Stimulated activated CD8-positive, alpha-beta memory T cell treated with anti-CD3 and anti-CD28 coated beads, Interleukin-2, amount 100 ng/mL, for 1 hour (primary cell): ENCODE results near the gene PEMT.

ENCODE experiments used
- DNase-seq, 2 donors: peaks; one replicate each; pipeline ENCODE4 v3.0.0-alpha.2; 2020; ENCODE audit warnings: low read depth in 2 of 2

PEMT gene

DNA sequence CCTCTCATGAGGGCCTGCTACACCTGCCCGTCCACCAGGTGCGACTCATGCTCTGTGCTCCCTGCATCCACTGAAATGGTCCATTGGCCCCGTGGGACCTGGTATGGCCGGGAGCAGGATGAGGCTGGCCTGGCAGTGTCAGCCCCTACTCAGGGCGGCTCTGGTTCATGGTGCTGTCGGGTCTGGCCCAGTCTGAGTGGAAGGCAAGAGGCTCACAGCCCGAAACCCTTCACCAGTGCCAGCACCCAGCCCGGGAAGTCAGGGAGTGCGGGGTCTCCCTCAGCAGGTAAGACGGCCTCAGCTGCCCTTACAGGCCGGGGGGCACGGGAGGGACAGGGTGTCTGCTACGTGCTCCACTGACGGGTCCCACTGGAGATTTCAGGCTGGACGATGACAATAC lies 54.8 kb downstream of the PEMT start:
- no peak for DNase-seq

DNA sequence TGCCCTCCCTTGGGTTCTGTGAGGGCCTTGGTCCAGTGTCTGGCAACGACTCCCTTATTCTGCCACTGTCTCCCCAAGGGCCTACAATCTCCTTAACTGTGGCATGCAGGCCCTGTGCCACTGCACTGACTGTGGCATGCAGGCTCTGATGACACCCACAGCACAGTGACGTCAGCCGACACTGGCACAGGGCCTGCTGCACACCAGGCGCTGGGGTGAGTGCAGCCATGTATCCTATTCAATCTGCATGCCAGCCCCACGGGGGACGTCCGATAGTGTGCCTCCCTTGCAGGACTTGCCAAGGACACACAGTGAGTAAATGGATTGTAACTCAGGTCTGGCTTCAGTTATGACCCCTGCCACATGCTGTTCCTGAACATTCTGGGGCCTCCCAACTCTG lies 55.6 kb downstream of the PEMT start:
- no peak for DNase-seq

DNA sequence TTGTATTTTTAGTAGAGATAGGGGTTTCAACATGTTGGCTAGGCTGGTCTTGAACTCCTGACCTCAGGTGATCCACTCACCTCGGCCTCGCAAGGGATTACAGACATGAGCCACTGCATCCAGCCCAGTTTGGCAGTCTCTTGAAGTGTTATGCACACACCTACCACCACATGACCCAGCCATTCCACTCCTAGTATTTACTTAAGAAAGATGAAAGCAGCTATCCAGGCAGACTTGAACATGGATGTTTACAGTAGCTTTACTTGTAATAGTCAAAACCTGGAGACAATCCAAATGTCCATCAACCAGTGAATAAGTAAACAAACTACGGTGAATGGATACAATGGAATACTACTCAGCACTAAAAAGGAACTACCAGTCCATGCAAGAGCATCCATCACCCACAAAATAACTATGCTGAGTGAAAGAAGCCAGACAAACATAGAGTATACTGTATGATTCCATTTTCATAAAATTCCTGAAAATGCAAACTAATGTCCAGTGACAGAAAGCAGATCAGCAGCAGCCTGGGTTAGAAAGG lies 57.5 kb downstream of the PEMT start:
- no peak for DNase-seq

DNA sequence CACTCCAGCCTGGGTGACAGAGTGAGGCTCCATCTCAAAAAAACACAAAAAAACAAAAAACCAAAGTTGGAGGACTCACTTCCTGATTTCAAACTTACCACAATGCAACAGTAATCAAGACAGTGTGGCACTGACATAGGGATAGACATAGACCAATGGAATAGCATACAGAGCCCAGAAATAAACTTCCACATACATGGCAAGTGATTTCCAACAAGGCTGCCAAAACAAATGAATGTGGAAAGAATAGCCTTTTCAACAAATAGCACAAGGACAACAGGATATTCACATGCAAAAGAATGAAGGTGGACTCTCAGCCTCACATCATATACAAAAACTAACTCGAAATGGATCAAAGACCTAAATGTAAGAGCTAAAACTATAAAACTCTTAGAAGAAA lies 58.5 kb downstream of the PEMT start:
- DNase-seq: no peak

DNA sequence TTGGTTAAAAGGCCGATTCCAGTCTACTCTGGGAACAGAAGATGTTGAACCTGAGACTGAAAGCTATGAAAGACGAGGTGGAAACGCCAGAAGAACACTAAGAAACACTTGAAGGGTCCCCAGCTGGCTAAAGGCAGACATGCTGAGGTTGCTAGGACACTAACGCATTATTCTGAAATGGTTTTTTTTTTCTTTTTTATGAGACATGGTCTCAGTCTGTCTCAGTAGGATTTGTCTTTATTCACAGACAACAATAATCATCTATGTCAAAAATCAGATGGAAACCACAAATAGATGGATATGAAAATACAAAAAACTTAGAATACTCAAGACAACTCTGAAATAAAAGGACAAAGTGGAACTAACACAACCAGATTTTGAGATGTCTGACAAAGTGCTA lies 60.4 kb downstream of the PEMT start:
- no peak for DNase-seq

DNA sequence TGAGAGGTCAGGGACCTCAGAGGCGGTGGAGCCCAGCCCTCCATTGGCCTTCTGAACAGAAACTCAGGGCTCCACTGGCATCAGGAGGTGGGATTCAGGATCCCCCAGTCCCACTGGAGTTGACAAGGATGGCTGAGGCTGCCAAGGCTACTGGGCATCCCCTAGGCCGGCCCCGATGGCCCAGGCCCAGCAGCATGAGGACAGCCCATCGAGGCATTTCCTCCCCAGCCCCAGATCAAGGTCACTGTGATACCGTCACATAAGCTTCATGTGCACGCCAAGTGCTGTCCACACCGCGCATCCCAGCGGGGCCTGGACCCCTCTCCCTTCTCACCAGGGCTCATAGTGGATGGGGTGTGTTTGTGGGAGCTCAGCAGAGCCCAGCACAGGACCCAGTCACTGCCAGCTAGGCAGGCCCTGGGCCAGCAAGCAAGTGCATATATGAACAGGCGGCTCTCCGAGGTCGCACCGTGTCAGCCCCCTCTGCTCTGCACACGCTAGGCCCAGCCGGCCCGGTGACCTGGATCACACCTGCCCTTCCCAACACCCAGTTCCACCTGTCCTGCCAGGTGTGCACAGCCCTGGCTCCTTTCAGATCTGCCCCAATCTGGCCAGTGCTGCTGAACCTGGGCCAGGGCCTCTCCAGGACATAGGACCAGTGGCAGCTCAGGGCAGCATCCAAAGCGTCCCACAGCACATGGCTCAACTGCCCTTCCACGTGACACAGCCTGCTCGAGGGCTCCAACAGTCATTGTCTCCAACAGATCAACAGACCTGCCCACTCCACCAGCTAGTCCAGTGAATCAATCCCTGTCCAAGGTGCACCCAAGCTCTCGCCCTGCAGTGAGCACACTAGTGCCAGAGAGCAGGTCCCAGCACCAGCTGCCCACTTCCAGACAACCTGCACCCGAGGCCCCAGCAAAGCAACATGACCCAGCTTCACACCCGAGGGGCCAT lies 62.5 kb downstream of the PEMT start:
- no peak for DNase-seq

DNA sequence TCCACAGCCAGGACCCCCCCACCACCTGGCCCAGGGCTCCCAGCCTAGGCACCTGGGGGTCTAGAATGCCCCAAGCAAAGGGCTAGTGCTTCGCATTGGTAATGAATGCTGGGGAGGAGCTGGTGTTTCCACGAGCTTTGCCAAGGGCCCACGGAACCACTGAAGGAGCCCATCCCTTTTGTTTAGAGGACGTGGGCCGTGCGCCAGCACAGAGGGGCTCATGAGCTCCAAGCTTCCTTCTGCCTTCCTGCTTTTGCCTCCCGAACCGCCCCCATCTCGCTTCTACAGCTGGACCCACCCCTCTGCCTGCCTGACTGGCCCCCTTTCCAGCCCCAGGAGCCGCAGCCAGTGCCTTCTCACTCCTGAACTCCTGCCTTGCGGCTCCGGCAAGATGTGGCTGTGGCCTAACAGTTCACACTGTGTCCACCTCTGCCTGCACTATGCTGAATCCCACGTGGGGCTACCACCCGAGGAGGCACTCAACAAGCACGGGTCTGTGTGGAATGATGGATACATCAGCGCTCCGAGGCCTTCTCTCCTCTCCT lies 63.5 kb downstream of the PEMT start:
- no peak for DNase-seq

DNA sequence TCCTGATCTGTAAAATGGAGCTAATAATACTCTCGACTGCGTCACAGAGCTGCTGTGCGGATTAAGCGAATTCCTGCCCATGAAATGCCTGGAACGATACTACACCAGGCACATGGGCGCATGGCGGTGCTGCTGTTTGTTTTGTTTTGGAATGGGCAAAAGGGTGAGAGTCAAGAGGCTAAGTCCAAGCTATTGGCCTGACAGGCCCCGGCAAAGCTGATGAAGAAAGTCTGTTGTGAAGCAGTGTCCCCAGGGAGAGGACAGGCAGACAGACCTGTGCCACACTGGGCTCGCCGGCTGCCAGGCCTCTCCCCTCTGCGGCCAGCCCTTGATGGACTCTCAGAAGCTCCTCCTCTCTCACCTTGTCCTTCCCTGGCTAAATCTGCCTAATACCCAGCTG lies 64.0 kb downstream of the PEMT start:
- DNase-seq: no peak

DNA sequence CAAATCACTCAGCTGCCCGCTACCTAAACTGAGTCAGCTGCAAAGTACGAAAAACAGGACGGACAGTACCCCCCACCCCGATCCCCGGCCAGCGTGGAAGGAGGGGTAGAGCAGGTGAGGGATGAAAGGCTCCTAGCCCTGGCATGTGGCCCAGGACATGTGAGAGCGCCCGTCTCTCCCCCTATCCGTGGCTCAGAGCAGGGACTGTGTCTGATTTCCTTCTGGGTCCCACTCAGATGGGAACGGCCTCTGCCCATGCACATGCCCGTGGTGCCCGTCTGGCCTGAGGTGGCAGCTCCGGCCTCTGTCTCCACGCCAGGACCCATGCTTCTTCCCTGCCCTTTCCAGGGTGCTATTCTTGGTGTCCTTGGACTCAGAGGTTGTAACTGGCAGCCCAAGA lies 65.1 kb downstream of the PEMT start:
- DNase-seq: no peak

DNA sequence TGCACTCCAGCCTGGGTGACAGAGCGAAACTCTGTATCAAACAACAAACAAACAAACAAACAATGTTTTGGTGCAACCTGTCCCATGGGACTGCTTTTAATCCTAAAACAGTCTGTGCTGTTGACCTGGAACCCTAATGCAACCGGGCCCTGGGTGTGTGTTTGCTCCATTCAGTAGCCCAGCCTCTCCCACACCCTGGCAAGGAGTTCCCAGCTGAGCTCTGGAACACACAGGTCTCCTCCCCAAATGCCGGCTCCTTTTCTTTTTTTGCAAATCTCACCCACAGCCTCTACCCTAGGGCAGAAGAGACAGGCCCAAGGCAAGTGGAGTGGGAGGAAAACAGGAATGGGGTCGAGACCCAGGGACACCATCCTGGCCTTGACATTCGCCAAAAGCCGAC lies 65.6 kb downstream of the PEMT start:
- DNase-seq: no peak

DNA sequence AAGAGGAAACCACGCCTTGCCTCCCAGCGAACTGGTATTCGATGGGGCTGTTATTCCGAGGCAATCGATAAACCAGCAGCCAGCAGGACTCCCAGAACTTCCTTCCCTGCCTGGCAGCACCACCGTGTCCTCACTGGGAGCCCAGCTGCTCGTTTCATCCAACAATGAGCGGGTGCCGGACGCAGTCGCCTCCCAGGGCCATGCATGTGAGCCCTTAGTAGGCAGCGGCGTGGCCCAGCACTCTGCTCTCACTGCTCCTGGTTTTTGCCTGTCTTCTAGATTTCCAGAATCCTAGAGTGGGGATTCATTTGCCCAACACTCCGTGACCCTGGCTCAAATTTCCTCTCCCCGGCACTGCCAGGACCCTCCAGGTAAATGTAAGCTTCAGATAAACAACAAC lies 66.2 kb downstream of the PEMT start:
- no peak for DNase-seq

DNA sequence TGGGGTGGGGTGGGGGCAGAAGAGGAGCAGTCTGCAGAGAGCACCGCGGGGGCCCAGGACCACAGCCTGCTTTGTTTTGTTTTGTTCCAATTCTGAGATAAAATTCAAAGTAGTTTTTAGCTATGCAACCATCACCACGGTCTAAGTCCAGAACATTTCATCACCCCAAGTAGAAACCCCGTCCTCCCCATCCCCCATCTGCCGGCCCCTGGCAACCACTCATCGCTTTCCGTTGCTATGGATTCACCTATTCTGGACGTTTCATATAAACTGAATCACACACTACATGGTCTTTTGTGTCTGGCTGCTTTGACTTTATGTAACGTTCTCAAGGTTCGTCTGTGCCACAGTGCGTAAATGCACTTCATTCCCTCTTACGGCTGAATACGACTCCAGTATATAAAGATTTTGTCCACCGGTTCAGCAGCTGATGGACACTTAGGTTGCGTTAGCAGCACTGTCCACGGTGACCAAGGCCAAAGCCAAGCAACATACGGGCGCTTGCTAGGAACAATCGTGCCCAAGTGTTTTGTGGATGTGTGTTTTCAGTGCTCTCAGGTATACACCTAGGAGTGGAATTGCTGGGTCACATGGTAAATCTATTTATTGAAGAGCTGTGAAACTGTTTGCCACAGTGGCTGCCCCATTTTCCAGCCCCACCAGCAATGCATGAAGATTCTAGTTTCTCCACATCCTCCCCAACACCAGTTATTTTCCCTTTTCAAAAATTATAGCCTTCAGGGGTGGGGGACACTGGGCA lies 67.6 kb downstream of the PEMT start:
- no peak for DNase-seq

DNA sequence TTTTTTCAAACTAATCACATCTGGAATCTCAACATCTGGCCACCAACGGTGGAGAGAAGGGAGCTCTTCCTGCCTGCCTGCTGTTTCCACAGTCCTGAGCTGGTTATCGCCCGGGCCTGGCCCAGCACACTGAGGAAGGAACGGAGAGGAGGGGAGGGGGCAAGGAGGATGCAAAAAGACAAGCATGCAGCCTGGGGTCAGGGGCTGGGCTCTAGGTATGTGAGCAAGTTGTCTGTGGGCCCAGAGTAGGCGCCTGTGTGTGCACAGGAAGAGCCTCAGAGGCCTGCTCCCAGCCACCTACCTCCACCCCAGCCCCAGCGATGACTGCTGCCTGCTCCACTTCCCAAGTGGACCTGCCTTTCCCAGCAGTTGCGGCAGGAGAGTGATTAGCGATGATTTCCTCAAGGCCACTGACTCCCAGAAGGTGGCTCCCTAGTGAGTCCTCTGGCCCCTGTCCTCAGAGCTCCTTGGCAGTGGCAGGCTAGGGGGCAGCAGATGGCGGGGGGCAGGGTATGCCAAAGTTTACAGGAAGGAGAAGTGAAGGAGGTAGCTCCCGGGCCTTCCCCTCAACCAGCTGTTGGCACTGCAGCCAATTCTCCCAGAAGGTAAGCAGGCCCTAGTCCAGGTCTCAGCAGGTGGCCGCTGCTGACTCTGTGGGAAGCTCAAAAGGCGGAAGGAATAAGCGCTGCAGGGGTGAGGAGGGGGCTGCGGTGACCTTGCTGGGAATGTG lies 68.3 kb downstream of the PEMT start:
- no peak for DNase-seq

DNA sequence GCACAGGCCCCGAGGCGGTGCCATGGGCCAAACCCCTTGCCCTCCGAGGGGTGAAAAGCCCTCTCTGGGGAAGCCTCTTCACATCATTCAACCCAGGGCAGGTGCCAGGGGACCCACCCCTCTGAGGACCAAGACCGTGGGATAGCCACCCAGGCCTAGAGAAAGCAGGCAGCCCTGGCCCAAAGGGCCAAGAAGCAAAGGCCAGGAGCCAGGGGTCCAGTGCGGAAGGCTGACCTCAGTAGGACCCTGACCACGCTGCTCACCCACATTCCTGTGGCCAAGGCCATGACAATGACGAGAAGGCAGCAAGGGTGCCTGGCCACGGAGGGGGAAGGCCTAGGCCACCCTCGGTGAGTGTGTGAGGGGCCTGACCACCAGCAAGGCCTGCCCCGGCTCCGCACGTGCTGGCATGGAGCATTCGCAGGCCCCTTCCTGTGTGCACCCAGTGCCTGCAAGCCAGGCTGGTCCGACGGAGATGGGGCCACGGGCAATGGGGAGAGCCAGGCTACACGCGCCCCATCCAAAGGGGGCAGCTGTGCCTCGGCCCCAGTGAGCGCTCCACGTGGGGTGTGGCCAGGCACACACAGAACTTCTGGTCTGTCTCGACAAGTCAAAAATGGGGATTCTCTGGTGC lies 70.8 kb downstream of the PEMT start:
- no peak for DNase-seq

DNA sequence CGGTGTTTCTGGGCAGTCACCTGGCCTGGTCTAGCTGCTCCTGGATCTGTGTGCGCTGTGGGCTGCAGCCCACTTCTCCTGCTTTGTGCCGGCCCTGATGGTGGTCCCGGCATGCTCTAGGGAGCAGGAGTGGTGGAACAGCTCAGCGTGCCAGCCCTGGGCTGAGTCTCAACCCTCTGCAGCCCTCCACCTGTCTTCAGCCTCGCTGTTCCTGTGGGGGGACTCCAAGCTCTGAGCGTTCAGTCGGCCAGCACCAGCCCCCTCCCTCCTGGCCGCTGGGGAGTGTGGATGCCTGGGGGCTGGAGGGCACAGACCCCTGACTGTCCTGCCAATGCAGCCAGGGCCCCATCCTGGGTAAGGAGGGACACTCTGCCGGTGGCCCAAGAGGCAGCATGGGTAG lies 71.6 kb downstream of the PEMT start:
- DNase-seq: no peak

DNA sequence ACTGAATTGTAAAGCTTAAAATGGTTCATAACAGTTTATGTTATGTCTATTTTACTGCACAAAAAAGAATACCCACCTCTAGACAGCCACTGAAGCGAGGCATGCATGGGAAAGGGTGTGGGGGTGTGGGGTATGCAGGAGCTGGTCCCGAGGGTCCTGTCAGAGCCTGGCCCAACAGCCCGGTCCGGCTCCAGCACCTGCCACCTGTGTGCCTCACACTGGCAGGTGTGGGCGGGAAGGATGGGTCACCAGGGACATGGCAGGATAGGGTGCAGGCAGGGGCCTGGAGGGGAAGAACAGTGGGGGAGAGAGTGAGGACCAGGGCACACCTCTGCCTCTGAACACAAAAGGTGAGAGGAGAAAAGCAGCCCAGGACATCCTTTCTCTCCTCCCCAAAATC lies 72.6 kb downstream of the PEMT start:
- no peak for DNase-seq

DNA sequence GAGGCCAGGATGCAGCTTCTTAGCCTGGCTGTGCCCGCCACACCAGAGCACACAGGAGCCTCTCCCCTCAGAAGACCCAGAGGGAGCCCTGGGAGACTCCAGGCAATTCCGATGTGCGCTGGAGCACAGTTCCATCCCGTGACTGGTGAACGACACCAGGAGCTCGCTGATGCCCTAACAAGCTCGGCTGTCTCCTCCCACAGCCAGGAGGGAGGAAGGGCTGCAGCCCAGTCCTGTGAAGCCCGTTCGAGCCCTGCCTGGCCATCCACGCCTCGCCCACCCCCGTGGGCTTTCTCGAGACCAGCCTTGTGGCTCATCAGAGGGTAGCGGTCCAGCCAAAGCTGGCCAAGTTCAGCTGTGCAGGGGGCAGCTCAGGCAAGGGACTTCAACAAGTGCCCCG lies 73.5 kb downstream of the PEMT start:
- no peak for DNase-seq

DNA sequence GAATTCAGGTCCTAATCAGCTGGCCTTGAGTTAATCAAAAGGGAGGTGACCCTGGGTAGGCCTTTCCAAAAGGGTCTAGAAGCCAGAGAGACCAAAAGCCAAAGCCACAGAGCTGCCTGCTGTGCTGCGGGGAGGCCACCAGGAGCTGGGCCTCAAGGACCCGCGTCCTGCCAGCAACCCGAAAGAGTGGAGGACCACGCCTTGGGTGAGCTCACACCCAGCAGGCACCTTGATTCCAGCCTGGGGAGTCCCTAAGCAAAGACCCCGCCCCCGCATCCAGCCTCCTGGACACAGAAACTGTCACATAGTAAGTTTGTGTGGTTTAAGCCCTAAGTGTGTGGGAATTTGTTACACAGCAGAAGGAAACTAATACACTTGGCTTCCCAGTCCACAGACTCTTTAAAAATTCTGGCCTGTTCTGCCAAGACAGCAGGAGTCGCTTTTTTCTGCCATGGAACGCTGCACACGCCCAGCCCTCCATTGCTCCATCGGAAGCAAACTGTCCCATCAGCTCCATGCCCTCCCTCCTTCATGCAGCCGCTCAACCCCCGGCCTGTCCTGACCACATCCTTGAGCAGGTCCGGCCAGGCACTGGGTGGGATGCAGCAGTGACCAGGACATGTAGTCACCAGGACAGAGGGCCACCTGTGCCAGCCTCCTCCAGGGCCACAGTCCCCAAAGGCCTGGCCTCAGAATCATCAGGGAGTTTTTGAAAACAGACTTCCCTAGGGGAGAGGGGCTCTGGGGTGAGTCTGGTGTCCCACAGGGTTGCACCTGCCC lies 74.4 kb downstream of the PEMT start:
- no peak for DNase-seq

DNA sequence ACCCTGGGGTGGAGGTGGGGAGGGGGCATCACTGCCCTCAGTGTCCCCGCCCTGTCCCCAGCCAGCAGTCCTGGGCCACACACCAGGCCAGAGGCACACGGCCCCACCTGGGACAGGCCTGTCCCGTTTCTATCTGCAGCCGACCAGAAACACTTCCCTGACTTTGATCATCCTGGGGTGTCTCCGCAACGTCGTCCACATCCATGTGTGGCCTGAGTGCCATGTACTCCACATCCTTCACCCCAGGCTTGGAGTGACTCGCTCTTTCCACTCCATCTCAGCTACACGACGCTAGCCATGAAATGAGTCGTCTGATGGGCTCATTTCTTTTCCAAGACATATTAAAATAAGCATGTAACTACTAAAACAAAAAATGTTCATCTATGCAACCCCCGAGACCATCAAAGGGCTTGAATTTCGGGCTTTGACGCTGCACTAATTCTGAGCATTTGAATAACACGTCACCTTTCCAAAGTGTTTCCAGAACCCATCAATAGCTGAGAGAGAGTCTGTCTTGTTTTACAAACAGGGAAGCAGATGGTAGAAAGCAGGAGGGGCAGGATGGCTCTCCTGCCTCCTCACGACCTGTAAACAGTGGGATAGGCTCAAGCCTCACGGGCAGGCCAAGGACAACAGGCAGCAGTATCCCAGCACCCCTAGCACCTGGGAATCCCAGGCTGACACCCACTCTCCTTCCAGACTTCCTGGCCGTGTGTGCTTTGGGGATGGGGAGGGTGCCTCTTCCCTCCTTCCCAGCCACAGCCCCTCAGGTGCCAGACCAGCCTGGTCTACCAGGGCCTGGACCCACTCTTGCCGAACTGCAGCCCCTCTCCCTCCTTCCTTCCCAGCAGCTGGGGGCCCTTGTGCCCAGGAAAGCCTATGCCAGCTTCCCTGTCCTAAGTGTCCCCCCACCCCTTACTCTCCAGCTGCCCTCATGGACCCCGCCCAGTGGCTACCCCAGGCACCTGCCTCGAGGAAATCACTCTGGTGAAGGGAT lies 75.3 kb downstream of the PEMT start:
- DNase-seq: no peak
